Mesenchymal stem cell (in vitro differentiated cells and primary cell): ENCODE results near the gene NKIRAS2.
A peak's percentile ranks its signal among the peaks of the same experiment; 100 is the strongest.

Experiments
- DNase-seq: peaks from one replicate; pipeline ENCODE4 v3.0.0-alpha.2; 2013
- H2AFZ ChIP-seq: one replicate; pipeline ENCODE4 v1.6.1; 2013; ENCODE audit warnings: low read depth, mild to moderate bottlenecking, control low read depth, inconsistent platforms, low read length, moderate library complexity
- H2AK5ac ChIP-seq: 2 replicates; pipeline ENCODE4 v1.6.1; 2013; ENCODE audit warnings: low read length, moderate library complexity, mild to moderate bottlenecking, inconsistent platforms; ENCODE audit not compliant: severe bottlenecking
- H2BK120ac ChIP-seq: one replicate; pipeline ENCODE4 v1.6.1; 2013; ENCODE audit warnings: low read depth, mild to moderate bottlenecking, inconsistent platforms, low read length, moderate library complexity
- H2BK12ac ChIP-seq, 2 experiments: one replicate each; pipeline ENCODE4 v1.6.1; 2013; ENCODE audit warnings: inconsistent platforms in 2 of 2, low read length in 2 of 2, mild to moderate bottlenecking in 2 of 2, moderate library complexity in 2 of 2, control low read depth in 1 of 2
- H2BK15ac ChIP-seq: one replicate; pipeline ENCODE4 v1.6.1; 2013; ENCODE audit warnings: mild to moderate bottlenecking, low read depth, inconsistent platforms; ENCODE audit not compliant: poor library complexity, severe bottlenecking
- H2BK5ac ChIP-seq: 2 replicates; pipeline ENCODE4 v1.6.1; 2013; ENCODE audit warnings: low read depth, mild to moderate bottlenecking, low read length, control low read depth, inconsistent platforms; ENCODE audit not compliant: poor library complexity, severe bottlenecking
- H3K14ac ChIP-seq, 2 experiments: one replicate each; pipeline ENCODE4 v1.6.1; 2013; ENCODE audit warnings: inconsistent platforms in 2 of 2, low read length in 2 of 2, control low read depth in 1 of 2, mild to moderate bottlenecking in 1 of 2, moderate library complexity in 1 of 2
- H3K18ac ChIP-seq, 2 experiments: one replicate each; pipeline ENCODE4 v1.6.1; 2013; ENCODE audit warnings: inconsistent platforms in 2 of 2, low read length in 2 of 2, control low read depth in 1 of 2, low read depth in 1 of 2, mild to moderate bottlenecking in 1 of 2
- H3K23ac ChIP-seq, 2 experiments: one replicate each; pipeline ENCODE4 v1.6.1; 2013; ENCODE audit warnings: inconsistent platforms in 2 of 2, low read length in 2 of 2, mild to moderate bottlenecking in 2 of 2, moderate library complexity in 2 of 2, control low read depth in 1 of 2
- H3K27ac ChIP-seq: 2 replicates; pipeline ENCODE4 v1.5.1; 2013; ENCODE audit warnings: mild to moderate bottlenecking, moderate library complexity, low read length, control low read depth, inconsistent platforms; ENCODE audit not compliant: poor library complexity, severe bottlenecking
- H3K27me3 ChIP-seq, 2 experiments: 2 replicates each; pipeline versions ENCODE4 v1.6.1 to v1.7.0; 2013; ENCODE audit warnings: low read length in 2 of 2, mild to moderate bottlenecking in 2 of 2, moderate library complexity in 2 of 2, control low read depth in 1 of 2, inconsistent platforms in 1 of 2; ENCODE audit not compliant: control insufficient read depth in 1 of 2, insufficient read depth in 1 of 2
- H3K36me3 ChIP-seq, 2 experiments: 2 replicates each; pipeline versions ENCODE4 v1.6.1 to v1.7.0; 2013; ENCODE audit warnings: low read length in 2 of 2, control low read depth in 1 of 2, inconsistent platforms in 1 of 2, low read depth in 1 of 2, mild to moderate bottlenecking in 1 of 2; ENCODE audit not compliant: insufficient read depth in 2 of 2, control insufficient read depth in 1 of 2
- H3K4ac ChIP-seq, 2 experiments: one replicate each; pipeline ENCODE4 v1.6.1; 2013; ENCODE audit warnings: inconsistent platforms in 2 of 2, low read length in 2 of 2, mild to moderate bottlenecking in 2 of 2, moderate library complexity in 2 of 2, control low read depth in 1 of 2, low read depth in 1 of 2
- H3K4me1 ChIP-seq: 2 replicates; pipeline ENCODE4 v1.6.1; 2013; ENCODE audit warnings: low read depth, low read length, control low read depth; ENCODE audit not compliant: control insufficient read depth, insufficient read depth
- H3K4me2 ChIP-seq: 2 replicates; pipeline ENCODE4 v1.6.1; 2013; ENCODE audit warnings: low read length, mild to moderate bottlenecking, inconsistent platforms; ENCODE audit not compliant: poor library complexity, severe bottlenecking
- H3K4me3 ChIP-seq, 2 experiments: 2 replicates each; pipeline versions ENCODE4 v1.5.1 to v1.7.0; 2013; ENCODE audit warnings: low read length in 2 of 2, mild to moderate bottlenecking in 2 of 2, control low read depth in 1 of 2, low read depth in 1 of 2; ENCODE audit not compliant: insufficient read depth in 1 of 2
- H3K79me1 ChIP-seq: replicated peaks from 2 replicates; pipeline ENCODE4 v1.6.1; 2013; ENCODE audit warnings: mild to moderate bottlenecking, control low read depth, low read length, inconsistent platforms; ENCODE audit not compliant: poor library complexity, severe bottlenecking
- H3K9ac ChIP-seq: 2 replicates; pipeline ENCODE4 v1.7.0; 2013; ENCODE audit warnings: mild to moderate bottlenecking, low read length, moderate library complexity
- H3K9me3 ChIP-seq: 2 replicates; pipeline ENCODE4 v1.7.0; 2013; ENCODE audit warnings: mild to moderate bottlenecking, low read length; ENCODE audit not compliant: control insufficient read depth
- H4K8ac ChIP-seq: one replicate; pipeline ENCODE4 v1.6.1; 2013; ENCODE audit warnings: inconsistent platforms, mild to moderate bottlenecking, low read length, moderate library complexity
- H4K91ac ChIP-seq: one replicate; pipeline ENCODE4 v1.6.1; 2013; ENCODE audit warnings: mild to moderate bottlenecking, low read length, inconsistent platforms
- WGBS: methylation state at CpG from one replicate; pipeline ENCODE4 v1.1.7; 2013; ENCODE audit warnings: mixed read lengths; 5-methylcytosine and 5-hydroxymethylcytosine counted together

NKIRAS2 gene

GRCh38 chr17:41982026-41982760 lies 37.7 kb upstream of the NKIRAS2 start:
- Histone ChIP-seq H3K4me2 (no peak overlapping the region), H3K4me3 (no peak overlapping the region), H3K27me3 (no peaks in the 10 kb centered on the region), H3K18ac (no peak overlapping the region), H4K91ac (no peak overlapping the region), H3K4ac (no peak overlapping the region), H2BK5ac (no peak overlapping the region), H2BK12ac (no peak overlapping the region), H3K9ac (no peak overlapping the region), H3K14ac (no peak overlapping the region), H3K36me3 (peaks cover 58 to 88% of the 10 kb centered on the region in 2 experiments), H3K79me1 (peaks cover 21% of the 10 kb centered on the region), H2BK120ac (no peak overlapping the region), H3K9me3 (no peaks in the 10 kb centered on the region), H2AFZ (no peak overlapping the region), H3K4me1 (peaks cover 2% of the 10 kb centered on the region), H2BK15ac (no peak overlapping the region), H2AK5ac (no peak overlapping the region), H4K8ac (no peak overlapping the region), H3K27ac (peak overlapping the region; percentile 55), H3K23ac (no peak overlapping the region)
- 93% methylated on average over 13 of the region's 14 CpGs for WGBS
- no peak for DNase-seq

GRCh38 chr17:41984454-41984853 lies 35.4 kb upstream of the NKIRAS2 start:
- WGBS: 98% methylated on average over 8 of the region's 8 CpGs
- H4K91ac ChIP-seq: no peak overlapping the region
- H2BK15ac ChIP-seq: no peak overlapping the region

GRCh38 chr17:41985919-41986318 lies 34.0 kb upstream of the NKIRAS2 start:
- Histone ChIP-seq H3K18ac (no peak overlapping the region), H4K91ac (no peak overlapping the region), H3K4ac (no peak overlapping the region), H3K14ac (no peak overlapping the region), H3K4me2 (no peak overlapping the region), H2AFZ (no peak overlapping the region), H3K23ac (no peak overlapping the region), H3K36me3 (peaks cover 50 to 95% of the 10 kb centered on the region in 2 experiments), H4K8ac (no peak overlapping the region), H3K4me3 (no peak overlapping the region), H2BK5ac (no peak overlapping the region), H3K9ac (no peak overlapping the region), H3K27me3 (no peaks in the 10 kb centered on the region), H3K9me3 (no peaks in the 10 kb centered on the region), H2BK15ac (no peak overlapping the region), H2BK12ac (no peak overlapping the region), H3K79me1 (peaks cover 33% of the 10 kb centered on the region), H3K27ac (no peak overlapping the region), H2BK120ac (no peak overlapping the region), H3K4me1 (peaks cover 2% of the 10 kb centered on the region), H2AK5ac (no peak overlapping the region)
- no peak for DNase-seq
- 97% methylated on average over 7 of the region's 8 CpGs for WGBS

More at GRCh38 chr17:41984454-41984853, 35.4 kb upstream of the NKIRAS2 start:
- H2AK5ac ChIP-seq: no peak overlapping the region
- no peak overlapping the region for H2AFZ ChIP-seq
- no peak overlapping the region for H3K4ac ChIP-seq
- peaks cover 53 to 90% of the 10 kb centered on the region in 2 experiments for H3K36me3 ChIP-seq
- no peak overlapping the region for H3K4me2 ChIP-seq
- H3K27ac ChIP-seq: no peak overlapping the region
- H2BK12ac ChIP-seq: no peak overlapping the region
- no peaks in the 10 kb centered on the region for H3K27me3 ChIP-seq
- no peak overlapping the region for H3K23ac ChIP-seq
- H3K9ac ChIP-seq: no peak overlapping the region
- H3K79me1 ChIP-seq: peaks cover 26% of the 10 kb centered on the region
- H3K4me1 ChIP-seq: peaks cover 2% of the 10 kb centered on the region
- no peak overlapping the region for H2BK5ac ChIP-seq
- H4K8ac ChIP-seq: no peak overlapping the region
- H2BK120ac ChIP-seq: no peak overlapping the region
- no peak overlapping the region for H3K14ac ChIP-seq
- no peak overlapping the region for H3K18ac ChIP-seq
- no peak for DNase-seq
- H3K9me3 ChIP-seq: no peaks in the 10 kb centered on the region
- H3K4me3 ChIP-seq: no peak overlapping the region

- H3K23ac ChIP-seq: no peak overlapping the region
- no peak overlapping the region for H2BK15ac ChIP-seq
- H2BK5ac ChIP-seq: no peak overlapping the region
- no peak for DNase-seq
- no peak overlapping the region for H3K4ac ChIP-seq
- no peak overlapping the region for H3K14ac ChIP-seq
- no peak overlapping the region for H2BK120ac ChIP-seq
- no peak overlapping the region for H4K91ac ChIP-seq
- H3K79me1 ChIP-seq: peaks cover 35% of the 10 kb centered on the region
- H2AFZ ChIP-seq: no peak overlapping the region
- WGBS: 92% methylated on average over 1 of the region's 1 CpG
- H3K36me3 ChIP-seq: peaks cover 45 to 96% of the 10 kb centered on the region in 2 experiments
- H2BK12ac ChIP-seq: no peak overlapping the region
- no peak overlapping the region for H3K27ac ChIP-seq
- H3K9me3 ChIP-seq: no peaks in the 10 kb centered on the region
- no peak overlapping the region for H3K4me3 ChIP-seq
- H3K9ac ChIP-seq: no peak overlapping the region
- no peak overlapping the region for H2AK5ac ChIP-seq
- peaks cover 2% of the 10 kb centered on the region for H3K4me1 ChIP-seq
- no peaks in the 10 kb centered on the region for H3K27me3 ChIP-seq
- no peak overlapping the region for H3K4me2 ChIP-seq
- H4K8ac ChIP-seq: no peak overlapping the region
- H3K18ac ChIP-seq: no peak overlapping the region
These were observed 33.3 kb upstream of the NKIRAS2 start for GRCh38 chr17:41986634-41987033.
